Activated CD8-positive, alpha-beta memory T cell treated with anti-CD3 and anti-CD28 coated beads for 24 hours (primary cell): ENCODE results near the gene MAG.
"Not testable (repeated sequence)": the region's sequence is repeated elsewhere in the genome, so short reads cannot be mapped to it uniquely, and the experiment has no call there.

Experiments used
- DNase-seq: peaks from one replicate; pipeline ENCODE4 v3.0.0-alpha.2; 2020

The MAG gene

GRCh38 chr19:35347930-35348298, 56.0 kb downstream of the MAG start:
- no peak for DNase-seq

DNA sequence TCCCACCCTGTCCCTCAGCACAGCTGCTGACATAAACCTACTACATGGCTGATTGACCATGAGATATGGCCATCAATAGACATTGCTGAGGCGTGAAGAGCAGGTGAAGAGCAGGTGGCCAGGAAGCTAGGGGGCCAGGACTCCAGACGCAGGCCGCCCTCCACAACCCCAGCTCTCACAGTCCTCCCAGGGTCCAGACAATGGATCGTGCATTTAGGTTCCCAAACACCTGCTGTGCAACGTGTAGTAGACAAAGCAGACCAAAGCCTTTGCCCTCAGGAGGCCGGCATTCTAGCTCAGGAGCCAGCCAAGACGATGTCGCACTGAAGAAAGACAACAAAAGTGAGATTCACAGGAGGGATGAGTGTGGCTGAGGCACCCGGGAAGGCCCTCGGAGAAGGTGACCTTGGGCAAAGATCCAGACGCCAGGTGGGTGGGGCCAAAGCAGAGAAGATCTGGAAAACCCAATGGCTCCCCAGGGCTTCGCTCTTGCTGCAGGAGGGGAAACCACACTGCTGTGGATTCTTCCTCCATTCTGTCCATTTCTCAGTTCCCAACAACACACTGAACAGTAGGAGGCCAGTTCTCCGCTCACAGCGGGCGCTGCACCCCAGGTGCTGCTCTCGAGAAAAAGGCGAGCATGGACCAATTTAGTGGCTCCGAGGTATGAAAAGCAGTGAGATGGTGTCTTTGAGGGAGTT, 57.1 kb downstream of the MAG start:
- peak; percentile 50 for DNase-seq

DNA sequence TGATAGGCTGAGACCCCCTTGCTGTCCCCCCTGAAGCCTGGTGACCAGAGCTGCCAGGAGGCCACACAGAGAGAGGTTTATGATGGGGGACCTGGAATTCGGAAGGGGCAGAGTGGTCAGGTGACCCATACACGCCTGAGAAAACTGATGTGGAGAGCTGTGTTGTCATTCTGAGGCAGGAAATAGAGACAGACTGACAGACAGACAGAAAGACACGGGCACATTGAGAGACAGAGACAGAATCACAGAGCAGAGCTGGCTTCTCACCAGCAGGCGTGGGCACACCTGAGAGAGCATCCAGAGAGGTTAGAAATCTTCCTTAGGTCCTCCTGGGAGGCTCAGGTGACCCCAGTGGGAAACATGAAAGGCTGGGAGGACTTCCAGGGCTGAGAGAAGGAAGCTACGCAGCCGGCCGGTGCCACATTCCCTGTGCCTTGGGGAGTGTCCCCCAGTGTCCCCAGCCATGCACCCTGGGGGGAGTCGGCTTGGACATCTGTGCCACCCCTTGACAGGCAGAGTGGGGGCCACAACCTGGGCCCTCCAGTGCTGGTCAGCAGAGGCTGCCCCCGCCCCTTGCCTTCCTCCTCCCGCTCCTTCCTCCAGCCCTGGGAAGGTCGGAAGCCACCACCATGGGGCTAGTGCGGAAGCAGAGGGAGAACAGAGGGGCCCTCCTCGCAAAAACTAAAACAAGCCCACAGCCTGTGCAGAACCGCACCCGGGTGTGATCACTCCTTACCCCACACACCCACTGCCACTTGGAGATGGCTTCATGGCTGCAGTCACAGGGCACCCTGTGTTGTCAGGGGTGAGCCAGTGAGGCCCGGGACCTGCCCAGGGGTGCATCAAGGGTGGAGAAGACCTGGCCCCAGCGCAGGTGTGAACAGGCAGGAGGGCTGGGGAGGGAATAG, 57.9 kb downstream of the MAG start:
- DNase-seq, result peak; percentile 51

GRCh38 chr19:35350591-35350990, 58.6 kb downstream of the MAG start:
- DNase-seq, result no peak

GRCh38 chr19:35351411-35352176, 59.6 kb downstream of the MAG start:
- DNase-seq, result no peak

GRCh38 chr19:35352177-35352447, 60.2 kb downstream of the MAG start:
- no peak for DNase-seq

GRCh38 chr19:35352448-35353304, 60.7 kb downstream of the MAG start:
- DNase-seq, result peak; percentile 85

DNA sequence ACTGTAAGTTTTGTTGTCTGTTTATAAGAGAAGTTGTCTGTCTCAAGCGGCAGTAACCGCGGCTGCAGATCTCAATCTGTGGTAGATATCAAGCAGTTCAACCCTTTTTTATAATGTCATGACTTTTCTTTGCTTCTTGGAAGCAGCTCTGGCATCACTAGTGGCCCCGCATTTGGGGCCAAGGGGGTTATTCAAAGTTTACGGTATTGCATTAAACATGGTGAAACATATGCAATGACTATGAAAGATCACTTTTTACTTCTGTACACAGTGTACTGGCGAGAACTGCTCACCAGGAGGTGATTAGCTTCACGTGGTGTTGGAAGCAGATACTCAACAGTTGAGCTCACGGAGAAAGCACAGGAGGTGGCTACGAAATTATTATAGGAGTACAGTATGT, 61.7 kb downstream of the MAG start:
- no peak for DNase-seq

DNA sequence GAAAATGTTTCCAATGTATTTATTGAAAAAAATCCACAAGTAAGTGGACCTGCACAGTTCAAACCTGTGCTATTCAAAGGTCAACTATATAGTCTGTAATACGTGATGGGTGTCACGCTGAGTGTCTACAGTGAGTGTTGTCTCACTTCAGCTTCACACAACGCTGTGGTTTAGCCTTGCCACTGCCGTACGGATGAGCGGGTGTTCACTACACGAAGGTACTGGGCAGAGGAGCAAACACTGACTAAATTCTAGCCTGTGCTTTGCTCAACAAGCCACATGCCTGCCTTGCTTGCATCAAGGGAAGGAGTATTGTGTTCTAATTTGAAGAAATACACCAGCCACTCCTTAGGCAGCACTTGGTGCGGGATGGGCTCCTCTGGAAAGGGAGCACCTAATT, 62.9 kb downstream of the MAG start:
- no peak for DNase-seq

- DNase-seq, result no peak
Measured at GRCh38 chr19:35355791-35356460, 64.0 kb downstream of the MAG start.

- no peak for DNase-seq
Measured at GRCh38 chr19:35357867-35358573, 66.1 kb downstream of the MAG start, which contains the start of gene FFAR3. TSS of gene FFAR3 (plus strand) at chr19:35358460. CDS start at chr19:35358891, 431 bp downstream.

DNA sequence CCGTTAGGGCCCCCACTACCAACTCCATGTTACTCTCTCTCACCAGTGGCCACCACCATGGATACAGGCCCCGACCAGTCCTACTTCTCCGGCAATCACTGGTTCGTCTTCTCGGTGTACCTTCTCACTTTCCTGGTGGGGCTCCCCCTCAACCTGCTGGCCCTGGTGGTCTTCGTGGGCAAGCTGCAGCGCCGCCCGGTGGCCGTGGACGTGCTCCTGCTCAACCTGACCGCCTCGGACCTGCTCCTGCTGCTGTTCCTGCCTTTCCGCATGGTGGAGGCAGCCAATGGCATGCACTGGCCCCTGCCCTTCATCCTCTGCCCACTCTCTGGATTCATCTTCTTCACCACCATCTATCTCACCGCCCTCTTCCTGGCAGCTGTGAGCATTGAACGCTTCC, 66.9 kb downstream of the MAG start:
- DNase-seq, result not testable (repeated sequence)

DNA sequence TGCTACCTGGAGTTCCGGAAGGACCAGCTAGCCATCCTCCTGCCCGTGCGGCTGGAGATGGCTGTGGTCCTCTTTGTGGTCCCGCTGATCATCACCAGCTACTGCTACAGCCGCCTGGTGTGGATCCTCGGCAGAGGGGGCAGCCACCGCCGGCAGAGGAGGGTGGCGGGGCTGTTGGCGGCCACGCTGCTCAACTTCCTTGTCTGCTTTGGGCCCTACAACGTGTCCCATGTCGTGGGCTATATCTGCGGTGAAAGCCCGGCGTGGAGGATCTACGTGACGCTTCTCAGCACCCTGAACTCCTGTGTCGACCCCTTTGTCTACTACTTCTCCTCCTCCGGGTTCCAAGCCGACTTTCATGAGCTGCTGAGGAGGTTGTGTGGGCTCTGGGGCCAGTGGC, 67.4 kb downstream of the MAG start:
- DNase-seq, result not testable (repeated sequence)

DNA sequence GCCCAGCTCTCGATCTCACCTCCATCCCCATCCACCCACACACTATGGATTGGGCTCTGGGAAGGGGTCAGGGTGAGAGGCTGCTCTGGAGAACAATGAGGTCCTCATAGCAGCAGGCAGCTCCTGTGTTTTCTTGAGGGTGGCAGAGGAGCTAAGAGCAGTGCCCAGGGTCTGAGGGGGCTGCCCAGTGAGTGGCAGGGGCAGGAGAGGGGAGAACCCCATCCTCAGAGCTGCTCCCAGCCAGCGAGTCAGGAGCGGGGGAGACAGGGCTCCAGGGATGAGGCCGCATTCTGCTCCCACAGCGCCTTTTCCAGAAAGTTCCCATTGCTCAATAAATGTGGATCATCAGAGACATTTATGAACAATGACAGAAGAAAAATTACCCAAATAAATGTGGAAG, 68.1 kb downstream of the MAG start:
- not testable (repeated sequence) for DNase-seq

- DNase-seq, result no peak
Measured at GRCh38 chr19:35360880-35361420, 69.0 kb downstream of the MAG start.

DNA sequence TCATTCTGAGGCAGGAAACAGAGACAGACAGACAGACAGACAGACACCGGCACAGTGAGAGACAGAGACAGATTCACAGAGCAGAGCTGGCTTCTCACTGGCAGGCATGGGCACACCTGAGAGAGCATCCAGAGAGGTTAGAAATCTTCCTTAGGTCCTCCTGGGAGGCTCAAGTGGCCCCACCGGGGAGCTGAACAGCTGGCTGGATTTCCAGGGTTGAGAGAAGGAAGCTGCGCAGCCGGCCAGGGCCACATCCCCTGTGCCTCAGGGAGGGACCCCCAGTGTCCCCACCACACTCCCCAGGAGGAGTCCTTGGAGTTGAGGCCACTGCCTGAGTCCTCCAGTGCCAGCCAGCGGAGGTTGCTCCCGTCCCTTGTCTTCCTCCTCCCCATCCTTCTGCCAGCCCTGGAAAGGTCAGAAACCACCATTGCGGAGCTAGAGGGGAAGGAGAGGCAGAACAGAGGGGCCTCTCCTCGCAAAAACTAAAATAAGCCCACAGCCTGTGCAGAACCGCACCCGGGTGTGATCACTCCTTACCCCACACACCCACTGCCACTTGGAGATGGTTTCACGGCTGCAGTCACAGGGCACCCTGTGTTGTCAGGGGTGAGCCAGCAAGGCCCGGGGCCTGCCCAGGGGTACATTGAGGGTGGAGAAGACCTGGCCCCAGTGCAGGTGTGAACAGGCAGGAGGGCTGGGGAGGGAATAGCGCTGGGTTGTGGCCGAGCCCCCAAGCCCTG, 70.5 kb downstream of the MAG start:
- peak; percentile 41 for DNase-seq

DNA sequence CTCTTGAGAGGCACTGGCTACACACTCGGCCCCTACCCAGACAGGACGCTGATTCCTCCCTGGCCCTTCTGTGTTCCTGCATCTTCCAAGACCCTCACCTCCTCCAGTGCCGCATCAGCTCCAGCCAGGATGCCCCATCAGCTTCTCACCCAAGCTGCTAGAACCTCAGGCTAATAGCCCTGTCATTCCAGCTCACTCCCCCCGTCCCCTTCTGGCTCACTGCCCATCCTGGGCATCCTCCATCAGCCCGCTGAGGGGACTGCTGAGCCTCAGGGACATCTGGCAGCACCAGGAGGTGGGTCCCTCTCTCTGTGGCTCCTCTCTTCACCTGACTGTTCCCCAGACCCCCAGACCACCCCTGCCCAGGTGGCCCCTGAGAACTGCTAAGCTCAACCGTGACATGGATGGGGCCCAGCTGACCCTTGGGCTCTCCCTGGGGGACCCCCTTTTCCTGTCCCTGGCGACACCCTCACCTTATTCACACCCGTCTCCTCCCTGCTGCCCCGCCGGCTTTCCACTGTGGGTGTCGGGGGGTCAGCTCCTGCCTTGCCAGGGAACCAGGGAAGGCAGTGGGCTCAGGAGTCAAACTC, 71.1 kb downstream of the MAG start:
- no peak for DNase-seq
